SK-N-SH (cell line): ENCODE results near the gene SNAP23. TPM values are rescaled to one million over a fixed set of nuclear protein-coding genes. Genes with fewer than 3 reads are reported as not detected.

Experiments
- CTCF ChIA-PET: fragments of 300-600, 350-600 bp; formaldehyde crosslinking; extraction: SDS; loops from one replicate; lab custom pipeline; 2021; lab: Yijun Ruan, JAX
- POLR2A ChIA-PET: fragments of 350-600 bp; sonication (Branson Sonifier 250); formaldehyde crosslinking; extraction: SDS; loops from one replicate; lab custom pipeline; 2020; ENCODE audit warnings: antibody characterized with exemption, inconsistent platforms; lab: Yijun Ruan, JAX
- DNase-seq: peaks from one replicate; pipeline ENCODE4 v3.0.0; 2012
- H2AFZ ChIP-seq: fragments of 200-600 bp; sonication (generic); 2 replicates; pipeline ENCODE4 v1.8.1; 2016; ENCODE audit warnings: antibody characterized with exemption, mild to moderate bottlenecking, low read depth
- H3F3A ChIP-seq: fragments of 200-600 bp; sonication (generic); replicated peaks from 2 replicates; pipeline ENCODE3; 2016; ENCODE audit warnings: antibody characterized with exemption, mild to moderate bottlenecking; ENCODE audit not compliant: insufficient read depth
- H3K27ac ChIP-seq, 2 experiments: fragments of 200-500 bp in 1 of 2; fragments of 200-600 bp in 1 of 2; sonication (Bioruptor generic) in 1 of 2; sonication (generic), shearing (Covaris generic) in 1 of 2; 2 replicates each; pipeline versions ENCODE4 v1.5.1 to v1.6.1; 2014 to 2016; ENCODE audit warnings: low read depth in 2 of 2, inconsistent platforms in 1 of 2, low read length in 1 of 2, mild to moderate bottlenecking in 1 of 2, mixed read lengths in 1 of 2
- H3K27me3 ChIP-seq: fragments of 200-600 bp; sonication (generic), shearing (Covaris generic); 2 replicates; pipeline ENCODE4 v1.6.1; 2016; ENCODE audit warnings: mixed run types; ENCODE audit not compliant: insufficient read depth
- H3K36me3 ChIP-seq, 2 experiments: fragments of 200-500 bp in 1 of 2; fragments of 200-600 bp in 1 of 2; sonication (Bioruptor generic) in 1 of 2; sonication (generic) in 1 of 2; replicated peaks in 1 of 2; 2 replicates each; pipeline versions ENCODE3 to v1.5.1; 2014 to 2016; ENCODE audit warnings: low read length in 1 of 2, mild to moderate bottlenecking in 1 of 2; ENCODE audit not compliant: insufficient read depth in 2 of 2, control insufficient read depth in 1 of 2
- H3K4me1 ChIP-seq, 2 experiments: fragments of 200-500 bp in 1 of 2; fragments of 200-600 bp in 1 of 2; sonication (Bioruptor generic) in 1 of 2; sonication (generic), shearing (Covaris generic) in 1 of 2; 2 replicates each; pipeline versions ENCODE4 v1.5.1 to v1.6.1; 2014 to 2016; ENCODE audit warnings: low read depth in 1 of 2, low read length in 1 of 2, mixed run types in 1 of 2; ENCODE audit not compliant: insufficient read depth in 2 of 2, control insufficient read depth in 1 of 2
- H3K4me2 ChIP-seq: fragments of 200-600 bp; sonication (generic), shearing (Covaris generic); 2 replicates; pipeline ENCODE4 v1.6.1; 2017; ENCODE audit warnings: mixed run types
- H3K4me3 ChIP-seq, 2 experiments: fragments of 200-500 bp in 1 of 2; fragments of 200-600 bp in 1 of 2; sonication (Bioruptor generic) in 1 of 2; sonication (generic), shearing (Covaris generic) in 1 of 2; 2 replicates each; pipeline versions ENCODE4 v1.5.1 to v1.8.1; 2014 to 2016; ENCODE audit warnings: low read depth in 2 of 2, inconsistent platforms in 1 of 2, low read length in 1 of 2, mild to moderate bottlenecking in 1 of 2, mixed read lengths in 1 of 2, moderate library complexity in 1 of 2
- H3K79me2 ChIP-seq: fragments of 200-600 bp; sonication (generic); 2 replicates; pipeline ENCODE4 v1.8.1; 2017; ENCODE audit warnings: mild to moderate bottlenecking; ENCODE audit not compliant: insufficient read depth
- H3K9ac ChIP-seq: fragments of 200-600 bp; sonication (generic); 2 replicates; pipeline ENCODE4 v1.6.1; 2017; ENCODE audit warnings: mixed run types
- H3K9me2 ChIP-seq: fragments of 200-600 bp; sonication (generic); 2 replicates; pipeline ENCODE4 v1.6.1; 2017; ENCODE audit warnings: mixed run types
- H3K9me3 ChIP-seq: fragments of 200-600 bp; sonication (generic); 2 replicates; pipeline ENCODE4 v1.6.1; 2017; ENCODE audit warnings: mixed run types, mild to moderate bottlenecking, moderate library complexity
- H4K20me1 ChIP-seq: fragments of 200-600 bp; sonication (generic); 2 replicates; pipeline ENCODE4 v1.6.1; 2017; ENCODE audit warnings: mild to moderate bottlenecking, mixed run types; ENCODE audit not compliant: insufficient read depth
- CTCF ChIP-seq: fragments of 200-600 bp; sonication (generic); IDR thresholded peaks from 2 replicates; pipeline ENCODE4 v1.6.1; 2017; ENCODE audit warnings: antibody characterized with exemption, mild to moderate bottlenecking, moderate library complexity
- EP300 ChIP-seq, 2 experiments: IDR thresholded peaks; 2 replicates each; pipeline versions ENCODE4 v1.4.0 to v1.6.1; 2012; ENCODE audit warnings: borderline replicate concordance in 1 of 2, low read depth in 1 of 2, low read length in 1 of 2
- FOXM1 ChIP-seq: IDR thresholded peaks from 2 replicates; pipeline ENCODE4 v1.4.0; 2012; ENCODE audit warnings: low read depth, mild to moderate bottlenecking
- JUND ChIP-seq: IDR thresholded peaks from 2 replicates; pipeline ENCODE4 v1.4.0; 2012
- MAX ChIP-seq: IDR thresholded peaks from 2 replicates; pipeline ENCODE4 v1.4.0; 2012; ENCODE audit warnings: low read depth
- PBX3 ChIP-seq: IDR thresholded peaks from 2 replicates; pipeline ENCODE4; 2012
- POLR2AphosphoS5 ChIP-seq: IDR thresholded peaks from 2 replicates; pipeline ENCODE4 v1.6.1; 2012; ENCODE audit warnings: low read depth, low read length
- RCOR1 ChIP-seq: fragments of 150-350 bp; IDR thresholded peaks from 2 replicates; pipeline ENCODE4 v1.6.1; 2017; ENCODE audit warnings: antibody characterized with exemption, low read length
- SIN3A ChIP-seq: IDR thresholded peaks from 2 replicates; pipeline ENCODE4 v1.6.1; 2012; ENCODE audit warnings: low read depth, mild to moderate bottlenecking, low read length, moderate library complexity, borderline replicate concordance
- TCF12 ChIP-seq: IDR thresholded peaks from 2 replicates; pipeline ENCODE4 v1.4.0; 2012
- TEAD4 ChIP-seq: IDR thresholded peaks from 2 replicates; pipeline ENCODE4 v1.4.0; 2012; ENCODE audit warnings: mild to moderate bottlenecking, borderline replicate concordance; ENCODE audit not compliant: insufficient read depth
- USF1 ChIP-seq: IDR thresholded peaks from 2 replicates; pipeline ENCODE4 v1.4.0; 2012; ENCODE audit warnings: low read depth, borderline replicate concordance
- WGBS: methylation state at CpG from one replicate; pipeline ENCODE4 v1.1.6; 2017; ENCODE audit warnings: low lambda C conversion rate; 5-methylcytosine and 5-hydroxymethylcytosine counted together
- polyA plus RNA-seq, 3 experiments: library from polyadenylated mRNA; depleted of rRNA; stranded (reverse); fragments of >200 nt; gene quantifications; 2 replicates each; pipeline ENCODE4 v1.2.3, GENCODE V29; 2012

SNAP23 gene
- polyA plus RNA-seq, 1 of the 3 experiments (the other 2 are of a cell fraction) = 39.2 TPM

GRCh38 chr15:42457445-42458442 lies 37.7 kb upstream of the SNAP23 start:
- Histone ChIP-seq H3F3A (peaks cover 23% of the 10 kb centered on the region), H4K20me1 (no peaks in the 10 kb centered on the region), H3K9me2 (no peaks in the 10 kb centered on the region), H3K4me3 (peak overlapping the region in 1 of 2 experiments; percentile 4; a peak in 2 of 4 replicates), H2AFZ (no peak overlapping the region), H3K4me2 (peak overlapping the region; percentile 49), H3K9me3 (no peaks in the 10 kb centered on the region), H3K79me2 (peaks cover 28% of the 10 kb centered on the region), H3K36me3 (peaks cover 4 to 5% of the 10 kb centered on the region in 2 experiments), H3K4me1 (peaks cover 8 to 16% of the 10 kb centered on the region in 2 experiments; a peak in 3 of 4 replicates), H3K27me3 (no peaks in the 10 kb centered on the region), H3K9ac (peak overlapping the region; percentile 38; the same call in 1 of the 2 replicates), H3K27ac (peak overlapping the region; percentile 87 to 95)
- WGBS = 42% methylated on average over 8 of the region's 8 CpGs
- ChIA-PET POLR2A (no interaction called here), CTCF (interaction anchor here (0.6 to 1.3 kb wide), 2 partner anchors 319 to 792 kb away, joined by 3 read pairs; no protein-coding TSS in a partner anchor)
- peak; percentile 42 for DNase-seq
- TF ChIP-seq EP300 (IDR thresholded peaks at IDR 0.05; ENCODE audit: borderline replicate concordance in 1 of 2, low read depth in 1 of 2, low read length in 1 of 2) (peak in 1 of 2 experiments; percentile 28; a peak in 3 of 4 replicates), SIN3A (peak; percentile 29; the same call in 1 of the 2 replicates), TEAD4 (0 out of 2 replicates have a peak, but pooled peaks have one; percentile 15), RCOR1 (peak; percentile 37; the same call in 1 of the 2 replicates), MAX (peak; percentile 33; the same call in 1 of the 2 replicates), FOXM1 (no peak; the same call in 1 of the 2 replicates), USF1 (peak; percentile 82), CTCF (no peak), JUND (no peak; the same call in 1 of the 2 replicates), TCF12 (peak; percentile 38; the same call in 1 of the 2 replicates), PBX3 (0 out of 2 replicates have a peak, but pooled peaks have one; percentile 4), POLR2AphosphoS5 (0 out of 2 replicates have a peak, but pooled peaks have one; percentile 22)
